GM18909 (cell line): ENCODE measurements around the gene FLYWCH2.

ENCODE experiments used
- ATAC-seq: cut with Tn5 transposase; IDR thresholded peaks from one replicate; pipeline ENCODE4 v1.9.1; 2021; ENCODE audit warnings: mild to moderate bottlenecking; ENCODE audit not compliant: unreplicated experiment, poor library complexity

The FLYWCH2 gene

DNA sequence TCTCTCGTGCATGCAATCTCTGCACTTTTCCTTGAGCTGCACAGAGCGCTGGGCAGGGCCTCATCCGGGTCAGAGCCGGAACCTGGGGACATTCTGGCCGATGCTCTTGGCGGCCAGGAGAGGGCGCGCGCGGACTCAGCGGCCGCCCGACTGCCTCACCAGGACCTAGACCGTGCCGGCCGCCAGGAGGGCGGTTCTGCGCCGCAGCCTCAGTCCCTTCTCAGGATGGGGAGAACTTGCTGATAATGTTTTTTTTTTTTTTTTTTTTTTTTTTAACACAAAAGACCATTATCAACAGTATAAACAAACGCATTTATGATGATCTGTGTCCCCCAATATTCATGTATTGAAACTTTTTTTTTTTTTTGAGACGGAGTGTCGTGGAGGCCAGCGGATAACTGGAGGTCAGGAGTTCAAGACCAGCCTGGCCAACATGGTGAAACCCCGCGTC is 8.1 kb upstream of the FLYWCH2 start:
- no peak for ATAC-seq

- no peak for ATAC-seq
These were observed 3.0 kb upstream of the FLYWCH2 start for GRCh38 chr16:2879854-2880508.

- ATAC-seq, result peak; percentile 5
These were observed 999 bp upstream of the FLYWCH2 start for GRCh38 chr16:2881783-2882649.

GRCh38 chr16:2883458-2883908 is 468 bp downstream of the FLYWCH2 start:
- ATAC-seq, result no peak

- no peak for ATAC-seq
These were observed 1.0 kb downstream of the FLYWCH2 start for GRCh38 chr16:2884041-2884451.

GRCh38 chr16:2894231-2894630 is 11.2 kb downstream of the FLYWCH2 start:
- ATAC-seq, result no peak

DNA sequence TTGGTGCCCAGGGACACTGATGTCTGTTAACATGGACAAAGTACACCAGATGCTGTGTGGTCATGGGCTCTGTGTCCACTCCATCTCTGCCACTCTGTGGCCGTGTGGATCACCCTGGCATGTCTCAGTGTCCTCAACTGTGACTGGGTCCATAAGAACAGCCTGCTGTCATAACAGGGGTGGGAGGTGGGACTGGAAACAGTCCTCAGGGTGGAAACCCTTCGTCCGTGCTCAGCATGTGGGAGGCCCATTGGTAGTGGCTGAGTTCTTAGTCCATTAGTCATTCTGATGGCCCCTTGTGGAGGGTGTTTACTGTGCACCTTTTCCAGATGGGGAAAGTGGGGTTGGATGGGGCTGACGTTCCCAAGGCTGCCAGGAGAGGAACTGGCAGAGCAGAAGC is 12.8 kb downstream of the FLYWCH2 start:
- ATAC-seq, result no peak

DNA sequence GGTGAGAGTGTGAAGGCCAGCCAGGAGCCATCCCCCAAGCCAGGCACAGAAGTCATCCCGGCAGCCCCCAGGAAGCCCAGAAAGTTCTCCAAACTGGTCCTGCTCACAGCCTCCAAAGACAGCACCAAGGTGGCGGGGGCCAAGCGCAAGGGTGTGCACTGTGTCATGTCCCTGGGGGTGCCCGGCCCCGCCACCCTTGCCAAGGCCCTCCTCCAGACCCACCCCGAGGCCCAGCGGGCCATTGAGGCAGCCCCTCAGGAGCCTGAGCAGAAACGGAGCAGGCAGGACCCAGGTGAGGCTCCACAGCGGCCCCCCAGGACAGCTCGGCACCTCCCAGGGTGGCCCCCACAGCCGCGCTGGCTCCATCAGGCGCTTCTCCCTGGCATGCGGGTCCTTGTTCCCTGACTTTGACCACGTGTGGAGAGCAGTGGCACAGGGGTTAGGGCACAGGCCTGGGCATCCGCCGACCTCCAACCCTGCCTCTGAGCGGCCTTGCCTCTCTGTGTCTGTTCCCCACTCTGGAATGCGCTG is 13.5 kb downstream of the FLYWCH2 start:
- ATAC-seq, result no peak

- peak; percentile 45 for ATAC-seq
These were observed 14.1 kb downstream of the FLYWCH2 start for GRCh38 chr16:2897110-2897509.

GRCh38 chr16:2898831-2899563 is 16.0 kb downstream of the FLYWCH2 start:
- ATAC-seq, result no peak

GRCh38 chr16:2899564-2900072 is 16.6 kb downstream of the FLYWCH2 start:
- ATAC-seq, result no peak

DNA sequence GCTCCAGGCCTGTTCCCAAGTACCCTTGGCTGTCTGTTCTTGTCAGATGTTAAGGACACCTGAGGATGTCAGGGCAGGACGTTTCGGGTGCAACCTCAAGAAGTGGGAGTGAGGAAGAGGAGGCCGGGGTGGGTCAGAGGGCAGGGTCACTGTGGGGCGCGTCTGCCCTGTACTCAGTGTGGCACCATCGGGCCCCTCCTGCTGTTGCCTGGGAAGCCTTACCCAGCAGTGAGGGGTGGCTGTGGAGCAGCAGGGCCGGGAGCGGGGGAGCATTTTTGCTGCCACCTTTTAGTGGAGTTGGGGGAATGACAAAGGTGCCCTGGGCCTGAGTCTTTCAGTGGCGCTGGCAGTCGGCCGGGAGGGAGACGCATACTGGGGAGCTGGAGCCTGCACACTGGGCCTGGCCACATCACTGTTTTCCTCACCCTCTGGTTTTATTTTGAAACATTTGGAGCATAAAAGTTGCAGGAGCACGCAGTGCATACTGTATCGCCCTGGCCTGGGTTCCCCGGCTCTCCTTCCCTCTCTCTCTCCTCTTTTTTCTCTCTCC is 17.6 kb downstream of the FLYWCH2 start:
- no peak for ATAC-seq

GRCh38 chr16:2902337-2903130 is 19.5 kb downstream of the FLYWCH2 start:
- ATAC-seq, result no peak

DNA sequence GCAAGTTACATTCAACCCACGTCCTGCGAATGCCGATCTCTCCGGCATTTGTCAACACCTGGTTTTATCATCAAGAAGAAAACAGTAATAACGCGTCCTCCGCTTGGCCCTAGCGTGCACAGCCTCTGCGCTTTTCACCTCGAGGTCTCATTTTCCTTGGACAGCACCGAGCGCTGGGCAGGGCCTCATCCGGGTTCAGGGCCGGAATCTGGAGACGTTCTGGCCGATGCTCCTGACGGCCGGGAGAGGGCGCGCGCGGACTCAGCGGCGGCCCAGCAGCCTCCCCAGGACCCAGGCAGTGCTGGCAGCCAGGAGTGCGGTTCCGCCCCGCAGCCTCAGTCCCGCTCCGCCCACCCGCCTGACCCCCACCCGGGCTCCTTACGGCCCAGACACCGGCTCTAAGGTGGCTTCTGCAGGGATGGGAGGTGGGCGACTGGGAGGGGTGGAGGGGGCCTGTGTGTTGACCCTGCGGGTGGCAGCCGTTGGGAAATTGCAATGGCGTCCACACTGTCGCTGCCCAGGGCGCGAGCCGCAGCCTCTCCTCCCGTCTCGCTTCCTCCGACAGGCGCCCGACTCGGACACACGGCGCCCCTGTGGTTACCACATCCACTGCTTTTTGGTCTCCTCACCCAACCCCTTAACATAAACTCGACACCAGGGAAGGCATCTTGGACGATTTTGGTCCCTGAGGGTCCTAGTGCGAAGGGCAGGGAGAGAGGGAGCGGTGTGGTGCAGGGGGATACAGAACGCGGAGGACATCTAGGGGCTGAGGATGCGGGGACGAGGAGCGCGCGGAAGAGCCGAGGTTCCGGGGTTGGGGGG is 21.3 kb downstream of the FLYWCH2 start:
- ATAC-seq, result peak; percentile 44

GRCh38 chr16:2904922-2905240 is 21.9 kb downstream of the FLYWCH2 start:
- ATAC-seq, result no peak

GRCh38 chr16:2905241-2905987 is 22.4 kb downstream of the FLYWCH2 start:
- ATAC-seq, result peak; percentile 74

DNA sequence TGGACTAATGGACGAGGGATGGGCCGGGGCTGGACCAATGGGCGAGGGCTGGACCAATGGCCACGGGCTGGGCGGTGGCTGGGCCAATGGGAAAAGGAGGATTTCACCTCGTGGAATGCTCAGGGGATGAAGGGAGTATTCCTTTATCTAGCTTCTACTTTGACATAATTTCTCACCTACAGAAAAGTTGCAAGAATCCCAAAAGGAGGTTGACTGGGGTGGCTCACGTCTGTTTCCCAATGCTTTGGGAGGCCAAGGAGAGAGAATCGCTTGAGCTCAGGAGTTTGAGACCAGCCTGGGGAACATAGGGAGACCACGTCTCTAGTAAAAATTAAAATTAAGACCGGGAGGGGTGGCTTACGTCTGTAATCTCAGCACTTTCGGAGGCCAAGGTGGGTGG is 23.0 kb downstream of the FLYWCH2 start:
- no peak for ATAC-seq
